ENCODE data around the gene OLFML2B. TPM values are rescaled to one million over a fixed set of nuclear protein-coding genes. Genes with fewer than 3 reads are reported as not detected.

The OLFML2B gene
- total RNA-seq, 2 donors from 2014 or later, result 0.75 to 1.00 TPM

DNA sequence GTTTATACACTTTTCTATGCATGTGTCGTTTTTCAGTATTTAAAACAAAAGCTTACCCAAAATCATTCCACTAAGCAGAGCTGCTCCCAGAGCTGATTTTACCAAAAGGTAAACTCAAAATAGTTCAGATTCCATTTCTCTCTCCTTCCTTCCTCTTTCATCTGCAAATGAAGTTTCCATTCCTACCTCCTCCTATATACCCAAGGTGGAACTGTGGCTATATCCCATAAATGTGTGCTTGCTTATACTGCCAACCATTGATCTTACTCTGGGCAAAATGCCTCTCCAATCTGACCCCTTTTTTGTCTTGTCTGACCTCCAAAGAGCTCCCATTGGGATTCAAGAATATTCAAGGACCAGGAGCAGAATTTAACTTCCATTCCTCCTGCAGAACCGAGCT lies 9.5 kb downstream of the OLFML2B start:
- Histone ChIP-seq H3K9ac (ENCODE audit: extremely low read depth, low read length, poor library complexity, severe bottlenecking) (no peak overlapping the region), H3K9me3 (ENCODE audit: control insufficient read depth, low read length) (peaks cover 5% of the 10 kb centered on the region), H3K27me3 (ENCODE audit: control insufficient read depth, insufficient read depth, low read length, poor library complexity, severe bottlenecking) (no peaks in the 10 kb centered on the region), H3K27ac (ENCODE audit: low read depth, low read length) (no peak overlapping the region), H3K36me3 (ENCODE audit: control insufficient read depth, insufficient read depth, low read length) (no peaks in the 10 kb centered on the region), H3K4me3 (ENCODE audit: low read length) (no peak overlapping the region), H3K4me1 (ENCODE audit: control insufficient read depth, insufficient read depth, low read length) (no peaks in the 10 kb centered on the region)
- DNase-seq, result no peak
- no peak overlapping the region for H3K27ac Mint-ChIP-seq
- 89 to 100% methylated on average over 1 to 2 of the region's 2 CpGs for WGBS, 2 experiments (ENCODE audit: insufficient coverage in 1 of 2, insufficient read length in 1 of 2)
- peaks cover 4% of the 10 kb centered on the region for H3K27me3 Mint-ChIP-seq (ENCODE audit: insufficient read depth)
- peaks cover 3% of the 10 kb centered on the region for H3K9me3 Mint-ChIP-seq
- TF ChIP-seq, protein P1, sequence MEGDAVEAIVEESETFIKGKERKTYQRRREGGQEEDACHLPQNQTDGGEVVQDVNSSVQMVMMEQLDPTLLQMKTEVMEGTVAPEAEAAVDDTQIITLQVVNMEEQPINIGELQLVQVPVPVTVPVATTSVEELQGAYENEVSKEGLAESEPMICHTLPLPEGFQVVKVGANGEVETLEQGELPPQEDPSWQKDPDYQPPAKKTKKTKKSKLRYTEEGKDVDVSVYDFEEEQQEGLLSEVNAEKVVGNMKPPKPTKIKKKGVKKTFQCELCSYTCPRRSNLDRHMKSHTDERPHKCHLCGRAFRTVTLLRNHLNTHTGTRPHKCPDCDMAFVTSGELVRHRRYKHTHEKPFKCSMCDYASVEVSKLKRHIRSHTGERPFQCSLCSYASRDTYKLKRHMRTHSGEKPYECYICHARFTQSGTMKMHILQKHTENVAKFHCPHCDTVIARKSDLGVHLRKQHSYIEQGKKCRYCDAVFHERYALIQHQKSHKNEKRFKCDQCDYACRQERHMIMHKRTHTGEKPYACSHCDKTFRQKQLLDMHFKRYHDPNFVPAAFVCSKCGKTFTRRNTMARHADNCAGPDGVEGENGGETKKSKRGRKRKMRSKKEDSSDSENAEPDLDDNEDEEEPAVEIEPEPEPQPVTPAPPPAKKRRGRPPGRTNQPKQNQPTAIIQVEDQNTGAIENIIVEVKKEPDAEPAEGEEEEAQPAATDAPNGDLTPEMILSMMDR (conservative IDR thresholded peaks at IDR 0.05), result no peak
- H3K4me1 Mint-ChIP-seq, result no peaks in the 10 kb centered on the region
- no peaks in the 10 kb centered on the region for H3K36me3 Mint-ChIP-seq (ENCODE audit: low read depth)
- no peak overlapping the region for H3K4me3 Mint-ChIP-seq

GRCh38 chr1:162013289-162013688 lies 10.4 kb downstream of the OLFML2B start:
- H3K4me3 ChIP-seq (ENCODE audit: low read length), result no peak overlapping the region
- H3K27me3 ChIP-seq (ENCODE audit: control insufficient read depth, insufficient read depth, low read length, poor library complexity, severe bottlenecking), result no peaks in the 10 kb centered on the region
- H3K4me1 ChIP-seq (ENCODE audit: control insufficient read depth, insufficient read depth, low read length), result no peaks in the 10 kb centered on the region
- Mint-ChIP-seq H3K27me3 (ENCODE audit: insufficient read depth) (peaks cover 4% of the 10 kb centered on the region), H3K4me3 (no peak overlapping the region), H3K4me1 (peaks cover 4% of the 10 kb centered on the region), H3K9me3 (peaks cover 3% of the 10 kb centered on the region), H3K27ac (no peak overlapping the region), H3K36me3 (ENCODE audit: low read depth) (no peaks in the 10 kb centered on the region)
- no peak overlapping the region for H3K9ac ChIP-seq (ENCODE audit: extremely low read depth, low read length, poor library complexity, severe bottlenecking)
- H3K27ac ChIP-seq (ENCODE audit: low read depth, low read length), result no peak overlapping the region
- H3K36me3 ChIP-seq (ENCODE audit: control insufficient read depth, insufficient read depth, low read length), result no peaks in the 10 kb centered on the region
- DNase-seq, result no peak
- TF ChIP-seq, protein P1 (conservative IDR thresholded peaks at IDR 0.05), result no peak
- H3K9me3 ChIP-seq (ENCODE audit: control insufficient read depth, low read length), result peaks cover 5% of the 10 kb centered on the region

- H3K4me1 Mint-ChIP-seq, result peaks cover 4% of the 10 kb centered on the region
- TF ChIP-seq, protein P1 (conservative IDR thresholded peaks at IDR 0.05), result no peak
- WGBS, 2 experiments (ENCODE audit: insufficient coverage in 1 of 2, insufficient read length in 1 of 2), result 89 to 94% methylated on average over 7 to 9 of the region's 9 CpGs
These were observed 12.2 kb downstream of the OLFML2B start for GRCh38 chr1:162011337-162012012.

More at GRCh38 chr1:162011337-162012012, 12.2 kb downstream of the OLFML2B start:
- peaks cover 5% of the 10 kb centered on the region for H3K9me3 ChIP-seq (ENCODE audit: control insufficient read depth, low read length)
- no peaks in the 10 kb centered on the region for H3K36me3 Mint-ChIP-seq (ENCODE audit: low read depth)
- H3K27ac Mint-ChIP-seq, result no peak overlapping the region
- H3K36me3 ChIP-seq (ENCODE audit: control insufficient read depth, insufficient read depth, low read length), result no peaks in the 10 kb centered on the region
- no peaks in the 10 kb centered on the region for H3K27me3 ChIP-seq (ENCODE audit: control insufficient read depth, insufficient read depth, low read length, poor library complexity, severe bottlenecking)
- no peaks in the 10 kb centered on the region for H3K4me1 ChIP-seq (ENCODE audit: control insufficient read depth, insufficient read depth, low read length)
- H3K9ac ChIP-seq (ENCODE audit: extremely low read depth, low read length, poor library complexity, severe bottlenecking), result no peak overlapping the region
- peaks cover 3% of the 10 kb centered on the region for H3K27me3 Mint-ChIP-seq (ENCODE audit: insufficient read depth)
- no peak overlapping the region for H3K27ac ChIP-seq (ENCODE audit: low read depth, low read length)
- no peak overlapping the region for H3K4me3 ChIP-seq (ENCODE audit: low read length)
- DNase-seq, result no peak
- H3K4me3 Mint-ChIP-seq, result no peak overlapping the region
- peaks cover 3% of the 10 kb centered on the region for H3K9me3 Mint-ChIP-seq
